OCI-LY1 (cell line): ENCODE results near the gene STK36.

ENCODE experiments used
- H2AFZ ChIP-seq: fragments of 200-600 bp; sonication (generic), shearing (Covaris generic); 2 replicates; pipeline ENCODE4 v1.6.0; 2014; ENCODE audit warnings: antibody characterized with exemption, mild to moderate bottlenecking, low read length
- H3F3A ChIP-seq: fragments of 200-600 bp; sonication (generic), shearing (Covaris generic); 2 replicates; pipeline ENCODE4 v1.6.0; 2014; ENCODE audit warnings: mild to moderate bottlenecking, antibody characterized with exemption, low read length, moderate library complexity; ENCODE audit not compliant: insufficient read depth
- H3K27ac ChIP-seq: fragments of 200-600 bp; sonication (generic); 2 replicates; pipeline ENCODE4 v1.5.1; 2014; ENCODE audit warnings: low read length, mixed run types, mild to moderate bottlenecking, low read depth; ENCODE audit not compliant: poor library complexity, severe bottlenecking
- H3K27me3 ChIP-seq: fragments of 200-600 bp; sonication (generic); 2 replicates; pipeline ENCODE4 v1.6.0; 2014; ENCODE audit warnings: antibody characterized with exemption, mild to moderate bottlenecking, low read length, moderate library complexity; ENCODE audit not compliant: insufficient read depth
- H3K36me3 ChIP-seq: fragments of 200-600 bp; sonication (generic); 2 replicates; pipeline ENCODE4 v1.6.1; 2014; ENCODE audit warnings: mild to moderate bottlenecking, antibody characterized with exemption, low read length, moderate library complexity, mixed read lengths; ENCODE audit not compliant: insufficient read depth
- H3K4me1 ChIP-seq: fragments of 200-600 bp; sonication (generic); 2 replicates; pipeline ENCODE4 v1.5.1; 2014; ENCODE audit warnings: mild to moderate bottlenecking, low read length, moderate library complexity; ENCODE audit not compliant: insufficient read depth, severe bottlenecking
- H3K4me2 ChIP-seq: fragments of 200-600 bp; sonication (generic), shearing (Covaris generic); 2 replicates; pipeline ENCODE4 v1.6.1; 2014; ENCODE audit warnings: low read length
- H3K4me3 ChIP-seq: fragments of 200-600 bp; sonication (generic); 2 replicates; pipeline ENCODE4 v1.5.1; 2014; ENCODE audit warnings: low read length, low read depth, mild to moderate bottlenecking, mixed read lengths; ENCODE audit not compliant: poor library complexity, severe bottlenecking
- H3K79me2 ChIP-seq: fragments of 200-600 bp; shearing (Covaris generic); 2 replicates; pipeline ENCODE4 v1.6.1; 2016; ENCODE audit warnings: mixed run types, low read length, mixed read lengths; ENCODE audit not compliant: insufficient read depth
- H3K9ac ChIP-seq: fragments of 200-600 bp; sonication (generic), shearing (Covaris generic); 2 replicates; pipeline ENCODE4 v1.6.1; 2014; ENCODE audit warnings: mild to moderate bottlenecking, low read length, mixed read lengths
- H3K9me2 ChIP-seq: fragments of 200-600 bp; sonication (generic), shearing (Covaris generic); 2 replicates; pipeline ENCODE4 v1.6.1; 2014; ENCODE audit warnings: low read depth, mild to moderate bottlenecking, low read length, mixed read lengths
- H3K9me3 ChIP-seq: fragments of 200-600 bp; shearing (Covaris generic); 2 replicates; pipeline ENCODE4 v1.6.1; 2014; ENCODE audit warnings: low read length, mixed read lengths
- H4K20me1 ChIP-seq: fragments of 200-600 bp; sonication (generic), shearing (Covaris generic); 2 replicates; pipeline ENCODE4 v1.6.0; 2016; ENCODE audit warnings: mild to moderate bottlenecking, low read length; ENCODE audit not compliant: insufficient read depth
- EZH2 ChIP-seq: fragments of 200-600 bp; sonication (generic), shearing (Covaris generic); IDR thresholded peaks from 2 replicates; pipeline ENCODE4 v1.8.0; 2017; ENCODE audit warnings: borderline replicate concordance, mixed run types, mild to moderate bottlenecking, antibody characterized with exemption, low read length, moderate library complexity, mixed read lengths
- TF ChIP-seq, protein P1 (sequence below): fragments of 200-600 bp; sonication (generic), shearing (Covaris generic); IDR thresholded peaks from 2 replicates; pipeline ENCODE4 v1.5.1; 2017; ENCODE audit warnings: mild to moderate bottlenecking, antibody characterized with exemption, low read length, moderate library complexity, mixed read lengths

Gene STK36

DNA sequence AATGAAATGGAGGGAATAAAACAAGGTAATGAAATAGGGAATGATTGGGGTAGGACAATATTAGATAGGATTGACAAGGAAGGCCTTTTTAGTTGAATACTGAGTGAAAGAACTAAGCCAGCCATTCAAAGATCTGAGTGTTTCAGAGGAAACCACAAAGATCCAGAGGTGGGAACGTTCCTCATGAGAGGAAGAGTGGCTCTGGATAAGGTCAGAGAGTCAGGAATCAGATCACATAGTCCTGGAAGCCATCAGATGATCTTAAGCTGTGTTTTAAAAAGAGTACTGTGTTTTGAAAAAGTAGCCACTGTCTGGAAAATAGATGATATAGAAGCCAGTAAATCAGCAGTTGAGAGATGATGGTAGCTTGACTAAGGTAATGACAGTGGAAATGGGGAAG, 50.5 kb downstream of the STK36 start:
- Histone ChIP-seq H3K9me2 (no peaks in the 10 kb centered on the region), H3K36me3 (peaks cover 22% of the 10 kb centered on the region), H3K4me2 (no peak overlapping the region), H3K79me2 (peaks cover 28% of the 10 kb centered on the region), H3K27ac (no peak overlapping the region), H4K20me1 (no peaks in the 10 kb centered on the region), H3K4me3 (no peak overlapping the region), H3K9ac (no peak overlapping the region), H3K4me1 (no peaks in the 10 kb centered on the region), H3F3A (no peaks in the 10 kb centered on the region), H2AFZ (no peak overlapping the region), H3K27me3 (no peaks in the 10 kb centered on the region), H3K9me3 (peaks cover 7% of the 10 kb centered on the region)
- no peak for TF ChIP-seq EZH2
- TF ChIP-seq, protein P1, sequence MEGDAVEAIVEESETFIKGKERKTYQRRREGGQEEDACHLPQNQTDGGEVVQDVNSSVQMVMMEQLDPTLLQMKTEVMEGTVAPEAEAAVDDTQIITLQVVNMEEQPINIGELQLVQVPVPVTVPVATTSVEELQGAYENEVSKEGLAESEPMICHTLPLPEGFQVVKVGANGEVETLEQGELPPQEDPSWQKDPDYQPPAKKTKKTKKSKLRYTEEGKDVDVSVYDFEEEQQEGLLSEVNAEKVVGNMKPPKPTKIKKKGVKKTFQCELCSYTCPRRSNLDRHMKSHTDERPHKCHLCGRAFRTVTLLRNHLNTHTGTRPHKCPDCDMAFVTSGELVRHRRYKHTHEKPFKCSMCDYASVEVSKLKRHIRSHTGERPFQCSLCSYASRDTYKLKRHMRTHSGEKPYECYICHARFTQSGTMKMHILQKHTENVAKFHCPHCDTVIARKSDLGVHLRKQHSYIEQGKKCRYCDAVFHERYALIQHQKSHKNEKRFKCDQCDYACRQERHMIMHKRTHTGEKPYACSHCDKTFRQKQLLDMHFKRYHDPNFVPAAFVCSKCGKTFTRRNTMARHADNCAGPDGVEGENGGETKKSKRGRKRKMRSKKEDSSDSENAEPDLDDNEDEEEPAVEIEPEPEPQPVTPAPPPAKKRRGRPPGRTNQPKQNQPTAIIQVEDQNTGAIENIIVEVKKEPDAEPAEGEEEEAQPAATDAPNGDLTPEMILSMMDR: no peak

DNA sequence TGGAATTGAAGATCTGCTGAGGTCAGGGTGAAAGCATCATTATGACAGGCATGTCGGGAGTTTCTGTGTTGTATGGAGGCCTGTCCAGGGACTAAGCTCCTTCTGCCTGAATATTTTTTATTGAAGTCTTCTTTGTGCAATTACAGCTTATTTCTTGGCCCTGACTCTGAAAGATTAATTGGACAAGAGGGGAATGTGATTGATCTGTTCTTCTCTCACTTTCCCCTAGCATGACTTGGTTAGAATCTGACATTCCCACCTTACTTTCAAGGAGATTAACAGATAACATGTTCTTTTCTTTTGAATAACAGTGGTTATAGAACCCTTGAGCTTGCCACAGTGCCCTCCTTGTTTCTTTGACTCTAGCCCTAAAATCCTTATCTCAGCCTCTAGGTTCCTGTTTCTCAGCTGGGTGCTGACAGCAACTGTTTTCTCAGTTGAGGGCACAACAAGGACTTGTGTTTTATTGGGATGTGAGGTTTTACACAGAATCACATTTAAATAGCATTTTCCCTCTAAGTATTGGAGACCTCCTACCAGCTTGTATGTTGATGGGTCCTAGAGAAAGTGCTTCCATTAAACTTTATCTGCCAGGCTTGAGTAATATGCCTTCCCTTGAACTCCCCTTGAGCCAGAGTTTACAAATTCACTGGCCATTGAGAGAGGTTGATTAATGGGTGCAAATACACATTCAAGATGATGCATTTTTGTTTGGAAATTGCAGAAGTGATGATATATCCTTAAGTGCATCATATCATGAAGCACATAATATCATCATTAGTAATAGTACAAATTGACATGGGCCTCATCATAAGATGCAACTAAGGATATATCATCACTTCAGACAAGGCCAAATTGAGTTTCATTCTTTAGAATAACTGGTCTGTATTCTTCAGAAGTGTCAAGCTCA, 51.2 kb downstream of the STK36 start:
- no peak for TF ChIP-seq EZH2
- TF ChIP-seq, protein P1: no peak

DNA sequence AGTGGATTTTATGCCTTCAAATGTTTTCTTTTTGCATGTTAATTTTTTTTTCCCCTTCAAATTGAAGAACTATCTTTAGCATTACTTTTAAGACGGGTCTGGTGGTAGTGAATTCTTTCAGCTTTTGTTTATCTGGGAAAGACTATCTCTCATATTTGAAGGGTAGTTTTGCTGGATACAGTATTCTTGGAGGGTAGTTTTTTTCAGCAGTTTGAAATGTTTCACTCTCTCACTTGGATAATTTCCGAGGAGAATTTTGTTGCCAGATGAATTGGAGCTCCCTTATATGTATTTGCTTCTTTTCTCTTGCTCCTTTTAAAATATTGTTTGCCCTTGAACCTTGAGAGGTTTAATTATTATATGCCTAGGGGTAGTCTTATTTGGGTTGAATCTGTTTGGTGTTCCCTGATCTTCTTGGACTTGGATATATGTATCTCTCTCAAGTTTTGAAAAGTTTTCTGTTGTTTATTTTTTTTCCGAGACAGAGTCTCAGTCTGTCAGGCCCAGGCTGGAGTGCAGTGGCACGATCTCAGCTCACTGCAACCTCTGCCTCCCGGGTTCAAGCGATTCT, 54.2 kb downstream of the STK36 start:
- Histone ChIP-seq H3K9me3 (peaks cover 7% of the 10 kb centered on the region), H4K20me1 (no peaks in the 10 kb centered on the region), H3F3A (no peaks in the 10 kb centered on the region), H3K4me2 (no peak overlapping the region), H3K36me3 (peaks cover 32% of the 10 kb centered on the region), H2AFZ (no peak overlapping the region), H3K79me2 (peaks cover 23% of the 10 kb centered on the region), H3K4me1 (no peaks in the 10 kb centered on the region), H3K27me3 (no peaks in the 10 kb centered on the region), H3K4me3 (no peak overlapping the region), H3K9ac (no peak overlapping the region), H3K9me2 (no peaks in the 10 kb centered on the region), H3K27ac (no peak overlapping the region)
- TF ChIP-seq, protein P1: no peak
- TF ChIP-seq EZH2: no peak

More for the DNA sequence above, 51.2 kb downstream of the STK36 start:
- Histone ChIP-seq H4K20me1 (no peaks in the 10 kb centered on the region), H3K36me3 (peaks cover 24% of the 10 kb centered on the region), H3K9me3 (peaks cover 7% of the 10 kb centered on the region), H3K27ac (no peak overlapping the region), H3K9me2 (no peaks in the 10 kb centered on the region), H3K4me3 (no peak overlapping the region), H2AFZ (no peak overlapping the region), H3K4me1 (no peaks in the 10 kb centered on the region), H3K27me3 (no peaks in the 10 kb centered on the region), H3F3A (no peaks in the 10 kb centered on the region), H3K4me2 (no peak overlapping the region), H3K9ac (no peak overlapping the region), H3K79me2 (peaks cover 28% of the 10 kb centered on the region)
